Heart left ventricle (tissue), 16 donors: ENCODE data around the gene HDAC5. TPM values are rescaled to one million over a fixed set of nuclear protein-coding genes. Genes with fewer than 3 reads are reported as not detected.

Experiments
- ATAC-seq, 4 donors: fragments of 200-7000 bp; cut with Tn5 transposase; one replicate each; pipeline ENCODE4 v1.9.1; 2020 to 2022; ENCODE audit warnings: moderate library complexity in 4 of 4, mild to moderate bottlenecking in 3 of 4, moderate number of reproducible peaks in 1 of 4
- DNase-seq, 5 donors: peaks; one replicate each; pipeline ENCODE4 v3.0.0-alpha.2; 2020
- H3K27ac ChIP-seq, 12 donors: fragments of 200-600 bp; sonication (generic) in 4 of 12; one replicate each; pipeline versions ENCODE4 v1.5.0 to v1.8.0; 2016 to 2022; ENCODE audit warnings: mild to moderate bottlenecking in 2 of 12
- H3K27me3 ChIP-seq, 9 donors: fragments of 200-600 bp; sonication (generic) in 2 of 9; one replicate each; pipeline versions ENCODE4 v1.5.1 to v1.8.0; 2016 to 2022; ENCODE audit warnings: mild to moderate bottlenecking in 3 of 9
- H3K36me3 ChIP-seq, 9 donors: fragments of 200-600 bp; sonication (generic) in 2 of 9; one replicate each; pipeline versions ENCODE4 v1.5.0 to v1.8.0; 2018 to 2022; ENCODE audit warnings: mild to moderate bottlenecking in 2 of 9
- H3K4me1 ChIP-seq, 12 donors: fragments of 200-600 bp; sonication (generic) in 4 of 12; one replicate each; pipeline versions ENCODE4 v1.5.0 to v1.8.0; 2016 to 2022; ENCODE audit warnings: mild to moderate bottlenecking in 3 of 12
- H3K4me3 ChIP-seq, 12 donors: fragments of 200-600 bp; sonication (generic) in 4 of 12; one replicate each; pipeline versions ENCODE4 v1.5.0 to v1.8.0; 2017 to 2022; ENCODE audit warnings: mild to moderate bottlenecking in 9 of 12, moderate library complexity in 4 of 12
- H3K9me3 ChIP-seq, 12 donors: fragments of 200-600 bp; sonication (generic) in 4 of 12; one replicate each; pipeline versions ENCODE4 v1.5.0 to v1.8.0; 2016 to 2022; ENCODE audit warnings: mild to moderate bottlenecking in 1 of 12
- CTCF ChIP-seq, 12 donors: fragments of 200-600 bp; sonication (generic) in 4 of 12; IDR thresholded peaks; one replicate each; pipeline versions ENCODE4 v1.5.0 to v1.8.0; 2018 to 2022; ENCODE audit warnings: antibody characterized with exemption in 12 of 12, mild to moderate bottlenecking in 5 of 12
- POLR2A ChIP-seq, 2 donors: fragments of 450-650 bp; IDR thresholded peaks; one replicate each; pipeline ENCODE4 v1.6.1; 2017; ENCODE audit warnings: antibody characterized with exemption in 2 of 2, mild to moderate bottlenecking in 2 of 2, moderate library complexity in 2 of 2
- WGBS, 4 donors: extraction: QIAGEN DNeasy Blood & Tissue Kit in 2 of 4; methylation state at CpG; one replicate each; pipeline versions ENCODE4 v1.1.5 to v1.1.7; 2013 to 2018; 5-methylcytosine and 5-hydroxymethylcytosine counted together
- intact Hi-C, 10 donors: fragments of 100-400 bp; cut with DNase I; formaldehyde crosslinking; loops; one replicate each; pipeline versions ENCODE4 v1.11.1 to v1.14.2; 2022
- polyA plus RNA-seq, 2 donors: library from polyadenylated mRNA; stranded (reverse); fragments of 200-250 nt; gene quantifications; one replicate each; pipeline ENCODE4 v1.2.3, GENCODE V29; 2013
- total RNA-seq, 9 donors: library from RNA; depleted of rRNA in 2 of 9; stranded (reverse); fragments of >200 nt in 2 of 9; fragmentation: NEBNext Ultra II Directional in 3 of 9; extraction: Animal tissue kit (Norgen Biotek cat#: 25700) in 3 of 9; gene quantifications; one replicate each; pipeline versions ENCODE4 v1.1.0 to v1.2.4, GENCODE V29; 2016 to 2023
- donor health status: ischemic (EF 13 %, LVEDD 7.1; RV severe dilation, severe dysfunction).
- donor health status: healthy with polysubstance abuse.
- donor health status: DM: no; HTN: yes; CAD: no.
- donor health status: DM: no; HTN: no; CAD: no.
- donor health status: ischemic (EF 25% LVEDD 6.9; RV normal size, moderate dysfunction).
- donor health status: ischemic (EF 25% LVEDD 5.7; RV mildly dilated, moderate dysfunction).
- donor health status: healthy.
- donor health status: DM: yes; HTN: yes; CAD: no.
- donor health status: ischemic (EF 35%, LVEDD 5.7; RV mildly dilated, moderate dysfunction).
- donor health status: nonischemic (EF 11% LVEDD 7.7; RV severe dilation, severe dysfunction).
- donor health status: DM: yes; HTN: yes; CAD: no.
- donor health status: PGD.
- donor health status: ischemic (EF 29% LVEDD 5.4; RV normal size, mild dysfunction).
- donor health status: nonischemic (EF 23%, LVEDD 6.1; RV moderate dilation, normal function).

Gene HDAC5
- total and polyA plus RNA-seq, 11 donors, result 54.6 to 283 (median 70.1) TPM

DNA sequence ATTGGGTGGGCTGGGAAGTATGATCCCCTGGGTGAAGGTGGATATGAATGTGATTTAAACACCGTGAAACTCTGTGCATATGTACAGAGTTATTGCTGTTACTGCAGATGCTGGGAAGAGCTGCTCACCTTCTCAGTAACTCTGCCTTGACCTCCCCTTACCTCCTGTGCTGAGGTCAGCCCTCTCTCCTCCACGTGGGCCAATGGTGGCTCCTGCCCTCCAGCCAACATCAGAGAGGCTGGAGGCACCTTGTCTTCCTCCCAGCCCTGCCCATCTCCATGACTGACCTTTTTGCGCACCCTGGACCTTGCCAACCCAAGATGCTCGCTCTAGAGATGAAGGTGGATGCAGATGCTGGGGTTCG, 46.7 kb upstream of the HDAC5 start:
- no peak for DNase-seq
- H3K27me3 ChIP-seq, result no peaks in the 10 kb centered on the region
- intact Hi-C loops, result loop anchor here in 2 of 10 donors (5.0 kb wide), 1 partner anchor 228 kb away; the partner anchor contains the start of gene PPY (in 2 of the 2)
- peak overlapping the region in 9 of 12 donors; percentile 40 to 59 (median 54) for H3K4me3 ChIP-seq
- 38 to 45% (median 42%) methylated on average over 5 of the region's 5 CpGs for WGBS, 4 donors
- peak overlapping the region; percentile 63 to 97 (median 90) for H3K27ac ChIP-seq
- H3K36me3 ChIP-seq, result peaks cover 0 to 18% (median 5%) of the 10 kb centered on the region in 9 donors
- H3K4me1 ChIP-seq, result peaks cover 0 to 32% (median 9%) of the 10 kb centered on the region in 12 donors
- TF ChIP-seq CTCF (IDR thresholded peaks at IDR 0.05) (no peak), POLR2A (IDR thresholded peaks at IDR 0.05) (no peak)
- ATAC-seq, result peak in 1 of 4 donors; percentile 24
- no peaks in the 10 kb centered on the region for H3K9me3 ChIP-seq

DNA sequence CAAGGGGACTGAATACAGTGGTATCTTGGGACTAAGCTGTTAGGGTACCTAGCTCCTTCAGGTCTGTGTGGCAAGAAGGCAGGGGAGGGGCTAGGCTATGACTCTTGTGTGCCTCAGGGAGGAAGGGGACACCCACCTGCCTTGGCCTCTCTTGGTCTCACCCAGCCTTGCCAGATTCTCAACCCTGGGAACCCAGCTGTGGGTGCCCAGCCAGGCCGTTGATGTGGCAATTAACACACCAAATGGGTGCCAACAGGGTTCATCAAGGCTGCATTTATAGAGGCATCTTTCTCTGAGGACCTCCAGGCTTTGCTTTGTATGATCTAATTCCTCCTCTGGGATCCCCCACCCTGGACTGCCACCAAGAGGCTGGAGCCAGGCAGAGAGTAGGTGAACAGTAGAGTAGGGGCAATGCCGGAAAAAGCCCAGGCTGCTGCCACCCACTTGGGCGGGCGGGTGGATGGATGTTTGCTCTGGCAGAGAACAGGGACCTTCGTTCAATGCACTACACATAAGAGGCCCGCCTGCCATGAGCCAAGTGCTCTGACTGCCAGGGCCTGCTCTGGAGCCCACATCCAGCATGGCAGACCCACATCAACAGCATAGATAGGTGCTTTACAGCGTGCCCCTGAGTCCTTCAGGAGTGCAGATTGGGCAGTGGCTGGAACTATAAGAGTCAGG, 43.9 kb upstream of the HDAC5 start:
- no peak for DNase-seq
- Histone ChIP-seq H3K27ac (peak overlapping the region in 3 of 12 donors; percentile 19 to 52 (median 44)), H3K27me3 (no peaks in the 10 kb centered on the region), H3K9me3 (no peaks in the 10 kb centered on the region), H3K4me1 (peaks cover 0 to 32% (median 9%) of the 10 kb centered on the region in 12 donors), H3K4me3 (no peak overlapping the region), H3K36me3 (peaks cover 0 to 4% (median 0%) of the 10 kb centered on the region in 9 donors)
- peak in 2 of 4 donors; percentile 2 to 21 for ATAC-seq
- TF ChIP-seq POLR2A (IDR thresholded peaks at IDR 0.05) (no peak), CTCF (IDR thresholded peaks at IDR 0.05) (no peak)
- WGBS, 4 donors, result 55 to 64% (median 61%) methylated on average over 6 to 7 of the region's 7 CpGs
- intact Hi-C loops, result loop anchor here in 8 of 10 donors (2.0 to 10.0 kb wide), 3 partner anchors 19 to 225 kb away; partner anchors contain the start of gene PPY (in 7 of the 8)

GRCh38 chr17:44164476-44164875, 41.0 kb upstream of the HDAC5 start:
- 81 to 97% (median 95%) methylated on average over 1 of the region's 1 CpG for WGBS, 4 donors
- intact Hi-C loops, result loop anchor here in 6 of 10 donors (10.0 kb wide), 1 partner anchor 220 kb away; the partner anchor contains the start of gene PPY (in 6 of the 6)
- DNase-seq, result no peak

More at GRCh38 chr17:44164476-44164875, 41.0 kb upstream of the HDAC5 start:
- Histone ChIP-seq H3K27ac (no peak overlapping the region), H3K4me1 (peaks cover 0 to 16% (median 6%) of the 10 kb centered on the region in 12 donors), H3K27me3 (no peaks in the 10 kb centered on the region), H3K4me3 (no peak overlapping the region), H3K36me3 (no peaks in the 10 kb centered on the region), H3K9me3 (no peaks in the 10 kb centered on the region)
- no peak for ATAC-seq
- TF ChIP-seq CTCF (IDR thresholded peaks at IDR 0.05) (no peak), POLR2A (IDR thresholded peaks at IDR 0.05) (no peak)
